ENCODE data around the gene CNKSR3.

The CNKSR3 gene

GRCh38 chr6:154430481-154430919 lies 80.0 kb downstream of the CNKSR3 start:
- no peak for DNase-seq (ENCODE audit: low spot score)
- no peak for TF ChIP-seq CTCF (IDR thresholded peaks at IDR 0.05; ENCODE audit: extremely low read depth, missing control alignments)

GRCh38 chr6:154429711-154430110 lies 80.8 kb downstream of the CNKSR3 start:
- no peak for TF ChIP-seq CTCF (IDR thresholded peaks at IDR 0.05; ENCODE audit: extremely low read depth, missing control alignments)
- DNase-seq (ENCODE audit: low spot score), result no peak

GRCh38 chr6:154428897-154429296 lies 81.6 kb downstream of the CNKSR3 start:
- no peak for TF ChIP-seq CTCF (IDR thresholded peaks at IDR 0.05; ENCODE audit: extremely low read depth, missing control alignments)
- no peak for DNase-seq (ENCODE audit: low spot score)

- DNase-seq (ENCODE audit: low spot score), result no peak
- no peak for TF ChIP-seq CTCF (IDR thresholded peaks at IDR 0.05; ENCODE audit: extremely low read depth, missing control alignments)
Observed at GRCh38 chr6:154427446-154427845, 83.0 kb downstream of the CNKSR3 start.

GRCh38 chr6:154426997-154427396 lies 83.5 kb downstream of the CNKSR3 start:
- DNase-seq (ENCODE audit: low spot score), result no peak
- TF ChIP-seq CTCF (IDR thresholded peaks at IDR 0.05; ENCODE audit: extremely low read depth, missing control alignments), result no peak

GRCh38 chr6:154425034-154425433 lies 85.5 kb downstream of the CNKSR3 start:
- DNase-seq (ENCODE audit: low spot score), result no peak
- no peak for TF ChIP-seq CTCF (IDR thresholded peaks at IDR 0.05; ENCODE audit: extremely low read depth, missing control alignments)

- no peak for TF ChIP-seq CTCF (IDR thresholded peaks at IDR 0.05; ENCODE audit: extremely low read depth, missing control alignments)
- no peak for DNase-seq (ENCODE audit: low spot score)
Observed at GRCh38 chr6:154414021-154414813, 96.3 kb downstream of the CNKSR3 start.
